Endothelial cell (in vitro differentiated cells): ENCODE data around the gene HARBI1. TPM values are rescaled to one million over a fixed set of nuclear protein-coding genes. Genes with fewer than 3 reads are reported as not detected.

Source experiments
- DNase-seq: peaks from one replicate; pipeline ENCODE4 v3.0.0; 2021; ENCODE audit warnings: low spot score
- H3K27ac Mint-ChIP-seq: one replicate; pipeline ENCODE4 v1.8.0; 2021; ENCODE audit warnings: mixed read lengths, inconsistent platforms; ENCODE audit not compliant: unreplicated experiment
- H3K27me3 Mint-ChIP-seq: one replicate; pipeline ENCODE4 v1.8.0; 2021; ENCODE audit warnings: mild to moderate bottlenecking, moderate library complexity, mixed read lengths, inconsistent platforms; ENCODE audit not compliant: unreplicated experiment
- H3K36me3 Mint-ChIP-seq: one replicate; pipeline ENCODE4 v1.8.0; 2021; ENCODE audit warnings: mild to moderate bottlenecking, low read depth, mixed read lengths, inconsistent platforms; ENCODE audit not compliant: unreplicated experiment
- H3K4me1 Mint-ChIP-seq: one replicate; pipeline ENCODE4 v1.8.0; 2021; ENCODE audit warnings: mild to moderate bottlenecking, mixed read lengths, inconsistent platforms; ENCODE audit not compliant: unreplicated experiment
- H3K4me3 Mint-ChIP-seq: one replicate; pipeline ENCODE4 v1.8.0; 2021; ENCODE audit warnings: mild to moderate bottlenecking, mixed read lengths, inconsistent platforms; ENCODE audit not compliant: unreplicated experiment
- H3K9me3 Mint-ChIP-seq: one replicate; pipeline ENCODE4 v1.8.0; 2021; ENCODE audit warnings: mixed read lengths, inconsistent platforms; ENCODE audit not compliant: unreplicated experiment
- CTCF ChIP-seq: fragments of 200-600 bp; sonication (generic); IDR thresholded peaks from one replicate; pipeline ENCODE4 v1.5.0; 2021; ENCODE audit warnings: antibody characterized with exemption; ENCODE audit not compliant: unreplicated experiment
- total RNA-seq: library from RNA; stranded (reverse); fragmentation: NEBNext Ultra II Directional; extraction: Animal tissue kit (Norgen Biotek cat#: 25700); gene quantifications from one replicate; pipeline ENCODE4 v1.2.1, GENCODE V29; 2021; ENCODE audit not compliant: unreplicated experiment

The HARBI1 gene
- total RNA-seq, 1 donor from 2014 or later, result 6.1 TPM

- no peak overlapping the region for H3K27ac Mint-ChIP-seq
- TF ChIP-seq CTCF, result no peak
- peaks cover 17% of the 10 kb centered on the region for H3K36me3 Mint-ChIP-seq
These were observed 20.5 kb upstream of the HARBI1 start for GRCh38 chr11:46637546-46637945.

GRCh38 chr11:46635557-46636139 lies 18.6 kb upstream of the HARBI1 start:
- Mint-ChIP-seq H3K27me3 (peaks cover 2% of the 10 kb centered on the region), H3K9me3 (no peaks in the 10 kb centered on the region), H3K4me1 (no peaks in the 10 kb centered on the region), H3K36me3 (peaks cover 11% of the 10 kb centered on the region), H3K27ac (no peak overlapping the region), H3K4me3 (no peak overlapping the region)
- DNase-seq, result no peak
- TF ChIP-seq CTCF, result no peak

More at GRCh38 chr11:46637546-46637945, 20.5 kb upstream of the HARBI1 start:
- Mint-ChIP-seq H3K9me3 (no peaks in the 10 kb centered on the region), H3K4me3 (no peak overlapping the region), H3K27me3 (peaks cover 2% of the 10 kb centered on the region), H3K4me1 (no peaks in the 10 kb centered on the region)
- no peak for DNase-seq

DNA sequence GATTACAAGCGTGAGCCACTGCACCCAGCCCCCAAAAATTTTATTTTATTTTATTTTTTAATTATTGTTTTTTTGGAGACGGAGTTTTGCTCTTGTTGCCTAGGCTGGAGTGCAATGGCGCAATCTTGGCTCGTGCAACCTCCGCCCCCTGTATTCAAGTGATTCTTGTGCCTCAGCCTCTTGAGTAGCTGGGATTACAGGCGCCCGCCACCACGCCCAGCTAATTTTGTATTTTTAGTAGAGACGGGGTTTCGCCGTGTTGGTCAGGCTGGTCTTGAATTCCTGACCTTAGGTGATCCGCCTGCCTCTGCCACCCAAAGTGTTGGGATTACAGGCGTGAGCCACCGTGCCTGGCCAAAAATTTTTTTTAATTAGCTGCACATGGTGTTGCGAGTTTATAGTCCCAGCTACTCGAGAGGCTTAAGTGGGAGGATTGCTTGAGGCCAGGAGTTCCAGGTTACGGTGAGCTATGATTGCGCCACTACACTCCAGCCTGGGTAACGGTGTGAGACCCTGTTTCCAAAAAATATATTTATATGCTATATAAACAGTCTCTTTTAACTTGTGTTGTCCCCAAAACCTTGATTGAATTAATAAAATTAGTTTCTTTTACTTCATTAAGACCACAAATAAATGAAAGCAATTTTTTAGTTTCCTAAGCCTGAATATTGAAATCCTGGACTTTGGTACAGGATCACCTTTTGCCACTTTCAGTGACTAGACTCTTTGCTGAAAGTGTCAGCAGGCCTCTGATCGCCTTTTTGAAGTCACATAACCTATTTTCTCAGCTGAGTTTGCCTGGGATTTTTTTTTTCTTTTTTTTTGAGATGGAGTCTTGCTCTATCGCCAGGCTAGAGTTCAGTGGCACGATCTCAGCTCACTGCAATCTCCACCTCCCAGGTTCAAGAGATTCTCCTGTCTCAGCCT lies 16.5 kb upstream of the HARBI1 start:
- Mint-ChIP-seq H3K9me3 (no peaks in the 10 kb centered on the region), H3K27me3 (no peaks in the 10 kb centered on the region), H3K4me3 (no peak overlapping the region), H3K27ac (no peak overlapping the region), H3K4me1 (no peaks in the 10 kb centered on the region), H3K36me3 (peaks cover 3% of the 10 kb centered on the region)
- TF ChIP-seq CTCF, result no peak
- no peak for DNase-seq

DNA sequence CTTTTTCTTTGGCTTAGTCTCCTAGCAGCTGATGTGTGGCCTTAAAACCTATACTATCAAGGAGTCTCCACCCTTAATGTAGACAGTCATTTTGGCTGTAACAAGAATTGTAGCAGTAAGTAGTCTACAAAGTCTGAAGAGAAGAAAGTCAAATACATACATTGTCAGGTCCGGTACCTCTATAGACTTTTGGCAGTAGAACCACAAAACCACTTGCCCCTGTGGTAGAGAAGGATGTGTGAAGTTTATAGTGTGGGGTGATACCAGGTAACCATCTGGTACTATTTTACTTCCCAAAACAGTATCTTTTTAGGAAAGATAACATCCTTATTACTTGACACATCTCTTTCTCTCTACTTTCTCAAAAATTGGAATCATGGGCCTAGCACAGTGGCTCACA lies 15.5 kb upstream of the HARBI1 start:
- DNase-seq, result no peak
- no peak for TF ChIP-seq CTCF
- no peaks in the 10 kb centered on the region for H3K36me3 Mint-ChIP-seq
- no peak overlapping the region for H3K4me3 Mint-ChIP-seq
- H3K9me3 Mint-ChIP-seq, result no peaks in the 10 kb centered on the region
- no peaks in the 10 kb centered on the region for H3K27me3 Mint-ChIP-seq
- no peaks in the 10 kb centered on the region for H3K4me1 Mint-ChIP-seq
- no peak overlapping the region for H3K27ac Mint-ChIP-seq

- no peaks in the 10 kb centered on the region for H3K36me3 Mint-ChIP-seq
- no peak overlapping the region for H3K4me3 Mint-ChIP-seq
- H3K9me3 Mint-ChIP-seq, result no peaks in the 10 kb centered on the region
- no peak for DNase-seq
- no peaks in the 10 kb centered on the region for H3K27me3 Mint-ChIP-seq
- no peak for TF ChIP-seq CTCF
- H3K27ac Mint-ChIP-seq, result no peak overlapping the region
- H3K4me1 Mint-ChIP-seq, result no peaks in the 10 kb centered on the region
These were observed 14.6 kb upstream of the HARBI1 start for GRCh38 chr11:46631676-46632075.
